GM21381 (cell line): ENCODE measurements around the gene NT5DC4.

Experiments
- ATAC-seq: cut with Tn5 transposase; IDR thresholded peaks from one replicate; pipeline ENCODE4 v1.9.1; 2021; ENCODE audit warnings: mild to moderate bottlenecking, moderate library complexity; ENCODE audit not compliant: unreplicated experiment

Gene NT5DC4

DNA sequence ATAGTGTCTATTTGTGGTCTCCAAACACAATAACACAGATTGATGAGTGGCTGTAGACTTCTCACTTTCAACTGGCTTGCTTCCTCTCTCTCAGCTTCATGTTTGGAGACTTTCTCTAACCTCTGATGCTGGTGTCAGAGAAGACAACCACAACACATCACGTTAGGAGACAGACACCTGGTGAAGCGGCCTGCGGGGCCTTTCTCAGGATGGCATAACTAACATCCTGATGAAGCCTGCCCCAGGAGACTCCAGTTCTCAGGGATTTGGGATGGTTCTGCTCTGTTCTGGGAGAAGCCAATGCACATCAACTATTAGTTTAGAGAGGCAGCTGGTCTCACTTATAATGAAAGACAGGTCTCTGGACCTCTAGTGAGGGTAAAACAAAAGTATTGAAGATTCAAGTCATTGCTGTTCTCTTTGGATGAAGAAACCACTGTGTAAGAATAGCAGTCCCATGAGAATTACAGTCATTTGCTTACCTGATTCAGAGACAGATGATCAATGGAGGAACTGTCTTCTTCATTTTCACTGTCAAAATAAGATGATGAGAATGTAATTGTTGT, 61.5 kb downstream of the NT5DC4 start:
- peak; percentile 87 for ATAC-seq

DNA sequence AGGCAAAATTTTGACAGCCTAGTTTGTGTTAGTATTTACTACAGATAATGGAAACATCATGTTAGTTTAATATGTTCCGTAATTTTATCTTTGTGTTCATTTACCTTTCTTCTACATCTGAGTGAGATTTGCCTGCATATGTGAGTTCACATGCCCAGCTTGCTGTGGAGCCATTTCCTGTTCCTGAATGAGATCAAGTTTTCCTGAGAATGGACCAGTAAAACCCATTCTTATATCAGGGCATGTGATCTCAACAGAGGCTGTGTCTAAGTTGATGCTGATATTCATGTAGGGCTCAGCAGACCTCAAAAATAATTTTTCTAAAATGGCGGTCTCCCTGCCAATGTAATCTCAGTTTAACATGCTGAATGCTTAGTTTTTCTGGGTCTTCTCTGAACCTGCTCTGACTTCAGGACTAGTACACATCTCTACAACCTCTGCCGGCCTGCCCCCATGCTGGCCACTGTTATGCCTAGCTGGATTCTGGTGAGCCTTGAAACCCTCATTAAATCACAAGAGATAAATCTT, 62.4 kb downstream of the NT5DC4 start:
- ATAC-seq: no peak

- ATAC-seq: no peak
Measured at GRCh38 chr2:112784199-112785189, 63.7 kb downstream of the NT5DC4 start, which contains the start of gene IL1A. TSS of gene IL1A (minus strand) at chr2:112784493. CDS start at chr2:112783770, 723 bp downstream.

- no peak for ATAC-seq
Measured at GRCh38 chr2:112787294-112787693, 66.5 kb downstream of the NT5DC4 start.

DNA sequence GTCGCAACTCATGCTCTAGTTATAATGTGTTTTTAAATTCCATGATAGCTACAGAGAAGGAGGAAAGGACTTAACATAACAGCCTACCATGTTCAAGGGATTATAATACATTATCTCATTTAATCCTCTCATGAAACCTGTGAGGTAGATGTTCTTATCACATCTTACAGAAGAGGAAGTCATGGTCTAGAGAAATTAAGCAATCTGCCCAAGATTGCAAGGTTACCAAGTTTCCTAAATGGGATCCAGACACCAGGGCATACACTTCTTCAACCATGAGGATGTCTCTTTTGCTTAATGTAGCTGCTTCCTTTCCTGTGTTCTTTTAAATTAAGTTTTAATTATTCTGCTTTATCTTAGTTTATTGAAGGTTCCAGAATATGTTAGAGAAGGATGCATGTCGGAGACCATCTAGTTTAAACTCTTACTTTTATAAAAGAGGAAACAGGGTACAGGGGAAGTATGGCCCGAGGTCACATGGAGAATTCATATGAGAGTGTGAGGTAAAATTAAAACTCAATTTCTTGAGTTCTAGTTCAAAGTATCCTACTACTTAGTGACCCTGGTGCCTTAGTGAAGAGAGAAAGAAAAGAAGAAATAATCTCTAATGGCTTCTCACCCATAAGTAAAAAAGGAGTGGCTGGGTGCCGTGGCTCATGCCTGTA, 67.0 kb downstream of the NT5DC4 start:
- ATAC-seq: no peak

DNA sequence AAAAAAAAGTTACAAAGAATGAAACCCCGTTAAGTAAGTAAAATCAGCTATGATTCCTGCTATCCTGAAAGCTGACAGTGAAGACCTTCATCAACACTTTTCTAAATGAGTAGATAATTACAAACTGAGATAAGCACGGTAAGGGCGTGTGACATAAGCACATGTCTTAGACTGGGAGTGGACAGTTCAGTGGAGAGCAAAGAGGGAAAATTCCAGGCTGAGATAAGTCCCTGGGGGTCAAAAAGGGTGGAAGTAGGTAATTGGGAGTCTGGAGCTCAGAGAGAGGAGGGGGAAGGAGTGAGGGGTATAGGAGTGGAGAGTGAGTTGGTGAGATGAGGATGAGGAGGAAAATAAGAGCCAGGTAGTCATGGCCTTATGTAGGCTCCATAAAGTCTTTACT, 67.8 kb downstream of the NT5DC4 start:
- no peak for ATAC-seq
